K562 (cell line): ENCODE measurements around the gene PAFAH1B2. TPM values are rescaled to one million over a fixed set of nuclear protein-coding genes. Genes with fewer than 3 reads are reported as not detected.

Source experiments
- ATAC-seq: fragments of 200-7000 bp; cut with Tn5 transposase; 3 replicates; pipeline ENCODE4 v1.9.1; 2020; ENCODE audit warnings: moderate library complexity
- BruUV-seq: library from RNA; stranded (reverse); fragments of 400-500 nt; replicated peaks from 2 replicates; lab custom pipeline; 2021; lab: Mats Ljungman, UMichigan
- CTCF ChIA-PET: fragments of 300-600 bp; formaldehyde crosslinking; extraction: SDS; loops from one replicate; lab custom pipeline; 2021; ENCODE audit warnings: low intra/inter-chr PET ratio; lab: Yijun Ruan, JAX
- POLR2A ChIA-PET: fragments of 300-600, 350-650 bp; sonication (Branson Sonifier 250); formaldehyde crosslinking; extraction: SDS; loops from one replicate; lab custom pipeline; 2021; ENCODE audit warnings: antibody characterized with exemption, inconsistent platforms; lab: Yijun Ruan, JAX
- DNase-seq, 4 experiments: peaks; one replicate each; pipeline versions ENCODE4 v3.0.0 to v3.0.0-alpha.2; 2011 to 2018; ENCODE audit warnings: low spot score in 3 of 4, mixed read lengths in 3 of 4; ENCODE audit errors: extremely low read depth in 1 of 4
- FAIRE-seq: peaks from 2 replicates; lab custom pipeline; 2011; peaks lifted over from hg19 to GRCh38; lab: Jason Lieb, UNC
- H2AFZ ChIP-seq: 2 replicates; pipeline ENCODE4 v1.6.0; 2011; ENCODE audit warnings: low read depth, low read length, control low read depth, inconsistent platforms
- H3K27ac ChIP-seq: fragments of 200-600 bp; 3 replicates; pipeline ENCODE4 v1.8.0; 2011; ENCODE audit warnings: low read depth, mild to moderate bottlenecking, control low read depth, inconsistent platforms, low read length, moderate library complexity, mixed read lengths; ENCODE audit errors: extremely low read depth
- H3K27me3 ChIP-seq, 2 experiments: fragments of 300-600 bp in 1 of 2; 2 replicates in 1 of 2; 3 replicates in 1 of 2; pipeline versions ENCODE4 v1.6.0 to v1.8.0; 2011; ENCODE audit warnings: inconsistent platforms in 2 of 2, low read length in 2 of 2, mild to moderate bottlenecking in 1 of 2, mixed read lengths in 1 of 2, moderate library complexity in 1 of 2; ENCODE audit not compliant: control insufficient read depth in 2 of 2, insufficient read depth in 2 of 2
- H3K36me3 ChIP-seq: fragments of 300-600 bp; 3 replicates; pipeline ENCODE4 v1.8.0; 2011; ENCODE audit warnings: mild to moderate bottlenecking, low read length, inconsistent platforms; ENCODE audit not compliant: control insufficient read depth, insufficient read depth
- H3K4me1 ChIP-seq, 2 experiments: fragments of 200-600 bp in 1 of 2; replicated peaks in 1 of 2; 2 replicates in 1 of 2; 3 replicates in 1 of 2; pipeline versions ENCODE4 v1.5.1 to v1.8.0; 2011; ENCODE audit warnings: inconsistent platforms in 2 of 2, low read length in 2 of 2, mild to moderate bottlenecking in 1 of 2, mixed read lengths in 1 of 2, moderate library complexity in 1 of 2; ENCODE audit not compliant: control insufficient read depth in 2 of 2, insufficient read depth in 2 of 2
- H3K4me2 ChIP-seq: 2 replicates; pipeline ENCODE4 v1.6.1; 2011; ENCODE audit warnings: low read length, control low read depth, inconsistent platforms, mixed read lengths; ENCODE audit not compliant: insufficient read depth
- H3K4me3 ChIP-seq: fragments of 200-600 bp; sonication (generic), shearing (Covaris generic); 2 replicates; pipeline ENCODE4 v1.5.1; 2016; ENCODE audit warnings: control low read depth, inconsistent platforms
- H3K79me2 ChIP-seq: fragments of 200-600 bp; 3 replicates; pipeline ENCODE4 v1.8.0; 2011; ENCODE audit warnings: low read length, inconsistent platforms; ENCODE audit not compliant: control insufficient read depth, insufficient read depth
- H3K9ac ChIP-seq, 2 experiments: 2 replicates each; pipeline versions ENCODE4 v1.6.0 to v1.6.1; 2011; ENCODE audit warnings: low read depth in 2 of 2, low read length in 2 of 2, control low read depth in 1 of 2, inconsistent platforms in 1 of 2, mild to moderate bottlenecking in 1 of 2, mixed read lengths in 1 of 2; ENCODE audit not compliant: insufficient read depth in 1 of 2
- H3K9me1 ChIP-seq: one replicate; pipeline ENCODE4 v1.6.0; 2011; ENCODE audit warnings: inconsistent platforms, mild to moderate bottlenecking, low read length, moderate library complexity; ENCODE audit not compliant: control insufficient read depth, insufficient read depth
- H3K9me3 ChIP-seq: replicated peaks from 2 replicates; pipeline ENCODE4 v1.5.1; 2011; ENCODE audit warnings: low read depth, low read length, inconsistent platforms; ENCODE audit not compliant: control insufficient read depth, insufficient read depth
- H4K20me1 ChIP-seq: replicated peaks from 2 replicates; pipeline ENCODE4 v1.6.1; 2011; ENCODE audit warnings: low read length, inconsistent platforms, mixed read lengths; ENCODE audit not compliant: control insufficient read depth, insufficient read depth
- CREM ChIP-seq: IDR thresholded peaks from 2 replicates; pipeline ENCODE4 v1.6.1; 2014; ENCODE audit warnings: antibody characterized with exemption, low read depth
- NEUROD1 ChIP-seq: fragments of 150-350 bp; IDR thresholded peaks from 2 replicates; pipeline ENCODE4 v1.6.1; 2014; ENCODE audit warnings: borderline replicate concordance, low read length, low read depth; ENCODE audit not compliant: partially characterized antibody
- RFX1 ChIP-seq: fragments of 450-650 bp; IDR thresholded peaks from 2 replicates; pipeline ENCODE4 v1.6.1; 2016; ENCODE audit warnings: mild to moderate bottlenecking, moderate library complexity
- STAT5B ChIP-seq: fragments of 250-450 bp; sonication (Bioruptor Pico); IDR thresholded peaks from 2 replicates; pipeline ENCODE4 v1.8.0; 2021; ENCODE audit warnings: mild to moderate bottlenecking, inconsistent platforms
- ZNF134 ChIP-seq: fragments of 250-450 bp; sonication (Bioruptor Pico); conservative IDR thresholded peaks from 2 replicates; pipeline ENCODE4 v1.4.0; 2020
- WGBS: fragments of 100-300 bp; shearing (Covaris generic); methylation state at CpG from one replicate; pipeline ENCODE4 v1.1.6; 2016; ENCODE audit warnings: low coverage, mixed read lengths; ENCODE audit not compliant: insufficient coverage; ENCODE audit errors: missing lambda C conversion rate; 5-methylcytosine and 5-hydroxymethylcytosine counted together
- in situ Hi-C: fragments of 300-500 bp; cut with MboI; formaldehyde crosslinking; loops from 4 replicates; pipeline ENCODE4 v1.15.0; 2018; ENCODE audit warnings: inconsistent platforms, mixed read lengths
- intact Hi-C: fragments of 100-400 bp; cut with micrococcal nuclease; formaldehyde crosslinking; loops from 2 replicates; pipeline ENCODE4 v1.14.2; 2022
- polyA plus RNA-seq, 8 experiments: library from polyadenylated mRNA; depleted of rRNA in 4 of 8; stranded (reverse) in 5 of 8; unstranded in 3 of 8; fragments of >200 nt; fragmentation: Nextera tagmentation in 2 of 8; fragmentation: Illumina TruSeq in 1 of 8; extraction: Ambion mirVana in 2 of 8; extraction: Trizol in 1 of 8; gene quantifications; 2 replicates each; pipeline versions ENCODE4 v1.2.1 to v1.2.3, GENCODE V29; 2011 to 2014; ENCODE audit warnings: inconsistent platforms in 1 of 8, missing spikeins in 1 of 8
- total RNA-seq, 7 experiments: library from RNA; depleted of rRNA in 6 of 7; stranded (reverse); fragments of >200 nt in 6 of 7; fragmentation: Illumina TruSeq in 2 of 7; extraction: Trizol in 2 of 7; gene quantifications; 2 replicates each; pipeline versions ENCODE4 v1.2.1 to v1.2.3, GENCODE V29; 2011 to 2021; ENCODE audit warnings: low replicate concordance in 1 of 7

PAFAH1B2 gene
- total and polyA plus RNA-seq, 9 of the 15 experiments (the other 6 are each of a cell fraction or from before 2014, with no cell fraction given): 27.8 to 94.7 (median 64.9) TPM

GRCh38 chr11:117126223-117126965 lies 17.7 kb upstream of the PAFAH1B2 start (continued):
- TF ChIP-seq CREM (0 out of 2 replicates have a peak, but pooled peaks have one; percentile 23), STAT5B (CRISPR knock-in tag) (no peak), ZNF134 (CRISPR knock-in tag) (no peak)

GRCh38 chr11:117127171-117127901 lies 16.8 kb upstream of the PAFAH1B2 start:
- Histone ChIP-seq H3K9me3 (no peaks in the 10 kb centered on the region), H3K27me3 (peaks cover 2 to 14% of the 10 kb centered on the region in 2 experiments; a peak in 4 of 5 replicates), H3K9ac (no peak overlapping the region), H3K4me2 (no peak overlapping the region), H3K79me2 (no peaks in the 10 kb centered on the region), H3K9me1 (no peaks in the 10 kb centered on the region), H3K36me3 (no peaks in the 10 kb centered on the region), H2AFZ (no peak overlapping the region), H3K4me1 (no peaks in the 10 kb centered on the region), H3K27ac (no peak overlapping the region), H3K4me3 (no peak overlapping the region), H4K20me1 (no peaks in the 10 kb centered on the region)
- no TSS peak for BruUV-seq
- ChIA-PET POLR2A (interaction anchor here (0.8 to 1.5 kb wide), 3 partner anchors 8 to 17 kb away, joined by 3 to 7 read pairs (median 3); partner anchors contain the start of gene PAFAH1B2), CTCF (no interaction called here)
- ATAC-seq: no peak
- WGBS: 4% methylated on average over 6 of the region's 6 CpGs
- intact Hi-C loops: no loop called here
- no peak for FAIRE-seq
- in situ Hi-C loops: no loop called here
- DNase-seq: no peak
- TF ChIP-seq RFX1 (peak; percentile 68), NEUROD1 (no peak)
